ENCODE data around the gene MEG3. TPM values are rescaled to one million over a fixed set of nuclear protein-coding genes. Genes with fewer than 3 reads are reported as not detected.

The MEG3 gene
- total RNA-seq, 4 donors from 2014 or later: 34.1 to 265 (median 119) TPM

- Histone ChIP-seq H3K4me1 (peaks cover 0 to 12% of the 10 kb centered on the region in 2 donors), H3K36me3 (no peaks in the 10 kb centered on the region), H3K9me3 (no peaks in the 10 kb centered on the region), H3K27ac (no peak within 1 kb of the TSS), H3K4me3 (peak within 1 kb of the TSS in 1 of 2 donors; percentile 1), H3K27me3 (no peaks in the 10 kb centered on the region)
- intact Hi-C loops (cut with DNase I; ENCODE audit: low total_unique reads): no loop called here
- DNase-seq: no peak
- TF ChIP-seq CTCF (IDR thresholded peaks at IDR 0.05) (no peak), POLR2A (IDR thresholded peaks at IDR 0.05) (no peak)
Observed at GRCh38 chr14:100903672-100904185, 77.8 kb downstream of the MEG3 start, which contains the start of gene RTL1. RTL1 (minus strand) TSS chr14:100903722; CDS start chr14:100884788, 18,934 bp downstream.

DNA sequence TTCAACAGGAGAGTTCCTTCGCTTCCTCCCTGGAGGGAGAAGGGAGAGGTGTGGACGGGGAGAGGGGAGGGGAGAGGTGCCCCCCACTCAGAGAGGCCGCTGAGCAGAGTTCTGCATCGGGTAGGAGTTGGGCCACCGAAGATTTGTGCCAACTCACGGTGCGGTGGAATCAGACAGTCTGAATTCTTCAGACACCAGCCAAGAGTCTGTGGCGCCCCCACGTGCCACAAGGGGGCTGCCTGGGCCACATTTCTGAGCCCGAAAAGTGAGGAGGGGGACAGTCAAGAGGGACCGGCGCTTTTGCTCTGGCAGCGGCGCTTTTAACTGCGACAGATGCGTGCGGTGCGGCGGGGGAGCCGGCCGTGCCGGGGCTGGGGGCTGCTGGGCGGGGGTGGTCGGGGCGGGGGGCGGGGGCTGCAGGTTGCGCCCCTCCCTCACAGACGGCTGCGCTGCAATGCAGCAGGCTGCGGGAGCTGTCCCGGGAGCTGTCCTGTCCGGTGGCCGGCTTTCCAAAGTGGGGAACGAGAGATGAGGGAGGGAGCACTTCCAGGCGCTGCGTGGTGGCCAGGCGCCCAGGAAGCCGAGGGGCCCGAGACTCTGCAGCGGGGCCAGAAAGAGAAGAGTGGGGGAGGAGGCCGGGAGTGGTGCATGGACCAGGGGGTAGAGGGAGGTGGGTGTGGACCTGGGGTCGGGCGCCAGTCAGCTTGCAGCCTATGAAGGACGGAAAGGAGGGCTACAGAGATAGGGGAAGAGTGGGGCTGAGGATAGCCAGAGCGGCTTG, 78.6 kb downstream of the MEG3 start:
- TF ChIP-seq CTCF (IDR thresholded peaks at IDR 0.05) (no peak), POLR2A (IDR thresholded peaks at IDR 0.05) (no peak)
- Histone ChIP-seq H3K36me3 (no peaks in the 10 kb centered on the region), H3K4me3 (peak overlapping the region in 1 of 2 donors; percentile 1), H3K27ac (no peak overlapping the region), H3K27me3 (no peaks in the 10 kb centered on the region), H3K4me1 (peaks cover 0 to 5% of the 10 kb centered on the region in 2 donors), H3K9me3 (no peaks in the 10 kb centered on the region)
- no peak for DNase-seq
- intact Hi-C loops (cut with DNase I; ENCODE audit: low total_unique reads): no loop called here

DNA sequence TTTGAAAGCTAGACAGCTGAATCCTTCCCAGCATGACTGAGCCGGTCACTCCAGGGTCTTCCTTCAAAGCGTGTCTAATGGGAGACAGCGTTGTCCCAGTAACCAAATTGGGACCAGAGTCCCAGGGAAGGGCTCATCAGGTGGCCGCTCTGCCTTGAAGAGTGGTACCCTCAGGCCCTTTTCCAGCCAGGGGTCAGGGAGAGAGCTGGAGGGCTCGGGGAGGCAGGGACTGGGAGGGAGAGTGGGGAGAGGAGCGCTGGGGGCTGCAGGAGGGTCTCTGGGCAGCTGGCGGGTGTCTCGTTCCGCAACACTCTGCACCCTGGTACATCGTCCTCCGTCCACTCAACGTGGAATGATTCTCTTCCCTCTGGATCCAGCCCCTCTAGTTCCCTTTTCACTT, 79.2 kb downstream of the MEG3 start:
- H3K9me3 ChIP-seq: no peaks in the 10 kb centered on the region
- TF ChIP-seq CTCF (IDR thresholded peaks at IDR 0.05) (no peak), POLR2A (IDR thresholded peaks at IDR 0.05) (no peak)
- no peak for DNase-seq
- intact Hi-C loops (cut with DNase I; ENCODE audit: low total_unique reads): no loop called here
- H3K27ac ChIP-seq: no peak overlapping the region
- H3K4me3 ChIP-seq: no peak overlapping the region
- no peaks in the 10 kb centered on the region for H3K27me3 ChIP-seq
- H3K4me1 ChIP-seq: no peaks in the 10 kb centered on the region
- H3K36me3 ChIP-seq: no peaks in the 10 kb centered on the region

- DNase-seq: no peak
- Histone ChIP-seq H3K27ac (no peak overlapping the region), H3K4me3 (no peak overlapping the region), H3K36me3 (no peaks in the 10 kb centered on the region), H3K9me3 (no peaks in the 10 kb centered on the region), H3K27me3 (no peaks in the 10 kb centered on the region), H3K4me1 (no peaks in the 10 kb centered on the region)
- intact Hi-C loops (cut with DNase I; ENCODE audit: low total_unique reads): no loop called here
- TF ChIP-seq CTCF (IDR thresholded peaks at IDR 0.05) (no peak), POLR2A (IDR thresholded peaks at IDR 0.05) (no peak)
Observed at GRCh38 chr14:100906420-100906819, 80.5 kb downstream of the MEG3 start.

GRCh38 chr14:100907240-100907639, 81.3 kb downstream of the MEG3 start:
- intact Hi-C loops (cut with DNase I; ENCODE audit: low total_unique reads): no loop called here
- Histone ChIP-seq H3K9me3 (no peaks in the 10 kb centered on the region), H3K27me3 (no peaks in the 10 kb centered on the region), H3K36me3 (no peaks in the 10 kb centered on the region), H3K4me3 (no peak overlapping the region), H3K27ac (no peak overlapping the region), H3K4me1 (no peaks in the 10 kb centered on the region)
- no peak for TF ChIP-seq POLR2A (IDR thresholded peaks at IDR 0.05)
- no peak for TF ChIP-seq CTCF (IDR thresholded peaks at IDR 0.05)
- DNase-seq: no peak
